GM19395 (cell line): Measurements from ENCODE around the gene YTHDF2.
"Not testable (repeated sequence)": the region's sequence is repeated elsewhere in the genome, so short reads cannot be mapped to it uniquely, and the experiment has no call there.

Experiments used
- ATAC-seq: cut with Tn5 transposase; IDR thresholded peaks from one replicate; pipeline ENCODE4 v1.9.1; 2021; ENCODE audit warnings: mild to moderate bottlenecking, moderate library complexity; ENCODE audit not compliant: unreplicated experiment

Gene YTHDF2

GRCh38 chr1:28758420-28758819 is 21.7 kb downstream of the YTHDF2 start:
- no peak for ATAC-seq

- ATAC-seq, result no peak
Measured at GRCh38 chr1:28759257-28759656, 22.5 kb downstream of the YTHDF2 start.

- no peak for ATAC-seq
Measured at GRCh38 chr1:28761189-28761588, 24.4 kb downstream of the YTHDF2 start.

- ATAC-seq, result no peak
Measured at GRCh38 chr1:28766532-28767183, 29.9 kb downstream of the YTHDF2 start.

- no peak for ATAC-seq
Measured at GRCh38 chr1:28770601-28771165, 33.9 kb downstream of the YTHDF2 start.

GRCh38 chr1:28771921-28772320 is 35.2 kb downstream of the YTHDF2 start:
- ATAC-seq, result not testable (repeated sequence)

GRCh38 chr1:28773105-28773504 is 36.4 kb downstream of the YTHDF2 start:
- no peak for ATAC-seq

- no peak for ATAC-seq
Measured at GRCh38 chr1:28775121-28775942, 38.6 kb downstream of the YTHDF2 start.

- no peak for ATAC-seq
Measured at GRCh38 chr1:28776341-28776740, 39.6 kb downstream of the YTHDF2 start.

GRCh38 chr1:28778021-28778420 is 41.3 kb downstream of the YTHDF2 start:
- no peak for ATAC-seq

GRCh38 chr1:28779751-28780408 is 43.1 kb downstream of the YTHDF2 start:
- no peak for ATAC-seq

- no peak for ATAC-seq
Measured at GRCh38 chr1:28781305-28781704, 44.6 kb downstream of the YTHDF2 start.

GRCh38 chr1:28782011-28782410 is 45.3 kb downstream of the YTHDF2 start:
- no peak for ATAC-seq

GRCh38 chr1:28783363-28783762 is 46.6 kb downstream of the YTHDF2 start:
- ATAC-seq, result no peak

GRCh38 chr1:28789412-28789811 is 52.7 kb downstream of the YTHDF2 start:
- ATAC-seq, result no peak

- no peak for ATAC-seq
Measured at GRCh38 chr1:28789816-28790215, 53.1 kb downstream of the YTHDF2 start.

GRCh38 chr1:28790377-28791035 is 53.8 kb downstream of the YTHDF2 start:
- ATAC-seq, result no peak

GRCh38 chr1:28791929-28792328 is 55.2 kb downstream of the YTHDF2 start:
- ATAC-seq, result not testable (repeated sequence)

GRCh38 chr1:28792644-28793121 is 55.9 kb downstream of the YTHDF2 start:
- no peak for ATAC-seq

GRCh38 chr1:28794582-28794981 is 57.8 kb downstream of the YTHDF2 start:
- ATAC-seq, result not testable (repeated sequence)
